GM18499 (cell line): Measurements from ENCODE around the gene RAB6B.

Source experiments
- ATAC-seq: cut with Tn5 transposase; IDR thresholded peaks from one replicate; pipeline ENCODE4 v1.9.1; 2021; ENCODE audit warnings: moderate number of reproducible peaks; ENCODE audit not compliant: insufficient read depth, unreplicated experiment

The RAB6B gene

GRCh38 chr3:133863911-133864310 lies 31.8 kb downstream of the RAB6B start:
- no peak for ATAC-seq

- ATAC-seq, result no peak
These were observed 33.5 kb downstream of the RAB6B start for GRCh38 chr3:133862161-133862560.

DNA sequence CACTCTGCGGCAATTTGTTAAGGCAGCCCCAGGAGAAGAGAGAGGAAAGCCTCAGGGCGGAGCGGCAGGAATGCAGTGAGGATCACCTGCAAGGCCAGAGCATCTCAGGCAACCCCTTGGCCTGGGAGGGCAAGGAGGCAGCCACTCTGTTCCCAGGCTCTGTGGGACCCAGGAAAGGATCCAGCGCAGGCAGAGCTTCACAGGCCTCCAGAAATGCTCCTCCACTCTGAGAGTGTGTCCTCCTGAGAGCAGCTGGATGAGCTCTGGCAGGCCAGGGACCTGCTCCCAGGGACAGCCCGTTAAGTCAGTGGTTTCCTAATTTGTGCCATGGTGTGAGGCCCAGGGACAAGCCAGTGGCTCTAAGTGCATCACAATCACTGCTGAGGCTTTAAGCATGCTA lies 35.2 kb downstream of the RAB6B start:
- no peak for ATAC-seq

DNA sequence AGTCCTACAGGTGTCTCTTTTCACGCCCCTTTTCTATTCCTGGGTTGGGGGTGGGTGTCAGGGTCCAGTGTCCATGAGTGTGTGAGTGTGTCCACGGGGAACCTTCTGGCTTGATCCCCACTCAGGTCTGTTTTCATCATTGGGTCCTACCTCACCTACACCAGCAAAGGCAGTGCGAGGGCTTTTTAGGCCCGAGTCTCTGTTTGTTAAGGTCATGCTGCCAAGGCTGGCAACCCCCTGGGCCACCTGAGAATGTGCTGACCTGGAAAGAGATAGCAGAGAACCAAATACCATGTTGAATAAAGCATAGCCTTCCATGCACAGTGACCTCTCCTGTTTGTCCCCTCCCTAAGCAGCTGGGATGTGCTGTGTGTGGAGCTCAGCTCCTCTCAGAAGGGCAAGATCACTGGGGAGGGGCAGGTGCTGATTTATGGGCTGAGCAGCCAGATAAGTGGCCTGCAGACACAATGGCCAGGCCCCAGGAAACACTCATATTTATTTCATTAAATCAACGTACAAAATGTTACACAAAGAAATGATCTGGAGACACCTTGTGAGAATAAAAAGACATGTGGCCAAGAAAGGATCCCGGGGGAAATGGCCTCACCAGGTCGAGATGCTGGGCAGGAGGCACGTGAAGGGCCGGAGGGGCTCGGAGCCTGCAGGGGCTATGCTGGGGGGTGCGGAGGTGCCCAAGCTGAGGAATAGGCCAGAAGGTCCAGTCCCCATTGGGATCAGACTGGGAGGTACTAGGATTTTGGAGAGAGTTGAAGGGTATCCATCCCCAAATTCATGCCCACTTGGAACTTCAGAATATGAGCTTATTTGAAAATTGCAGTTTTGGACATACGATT lies 36.1 kb downstream of the RAB6B start:
- ATAC-seq, result no peak

DNA sequence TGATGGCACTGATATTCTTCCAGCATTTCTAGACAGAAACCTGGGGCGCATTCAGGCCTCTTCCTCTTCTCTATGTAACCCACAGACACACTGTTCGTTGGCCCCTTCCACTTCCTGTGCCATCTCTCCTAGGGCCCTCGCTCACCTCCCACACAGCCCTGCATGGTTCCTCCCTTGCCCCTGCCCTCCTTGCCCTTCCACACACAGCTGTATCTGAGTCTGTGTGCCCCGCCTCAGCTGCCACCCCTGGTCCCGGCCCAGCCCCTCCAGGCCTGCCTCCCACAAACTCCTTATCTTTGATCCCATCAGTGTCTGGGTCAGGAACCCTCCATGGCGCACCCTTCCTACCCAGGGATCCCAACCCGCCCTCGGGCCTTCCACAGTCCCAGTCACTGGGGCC lies 37.9 kb downstream of the RAB6B start:
- ATAC-seq, result no peak

DNA sequence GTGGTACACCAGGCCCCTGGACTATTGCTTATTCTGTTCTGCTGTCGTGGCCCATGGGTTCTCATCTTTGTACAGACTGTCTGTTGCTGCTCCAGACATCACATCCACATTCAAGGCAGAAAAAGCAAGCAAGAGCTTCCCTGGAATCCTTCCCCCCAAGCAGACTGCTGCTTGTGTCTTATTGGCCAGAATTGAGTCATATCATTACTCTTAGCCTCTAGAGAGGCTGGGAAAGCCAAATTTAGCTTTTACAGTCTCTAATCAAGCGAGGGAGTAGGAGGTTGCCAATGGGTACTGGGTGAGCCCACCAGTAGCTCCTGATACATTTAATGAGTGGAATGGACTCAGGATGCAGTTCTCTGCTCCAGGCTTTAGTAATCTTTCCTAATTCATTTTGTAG lies 39.4 kb downstream of the RAB6B start:
- no peak for ATAC-seq

- no peak for ATAC-seq
These were observed 39.9 kb downstream of the RAB6B start for GRCh38 chr3:133855772-133856171.

DNA sequence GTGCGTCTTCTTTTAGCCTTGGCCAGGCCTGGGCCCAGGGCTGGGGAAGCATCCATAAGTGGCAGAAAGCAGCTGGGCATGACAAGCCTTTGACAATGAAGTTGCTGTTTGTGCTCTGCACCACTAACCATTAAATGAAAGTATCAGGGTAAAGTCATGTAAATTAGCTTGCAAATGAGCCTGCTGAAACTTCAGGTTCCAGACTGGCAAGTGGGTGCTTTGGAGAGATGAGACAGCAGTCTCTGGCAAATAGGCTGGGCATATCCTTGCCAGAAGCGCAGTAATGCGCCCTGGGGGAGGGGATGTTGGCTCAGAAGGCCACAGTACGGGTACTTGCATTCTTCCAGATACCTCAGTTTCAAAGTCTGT lies 40.7 kb downstream of the RAB6B start:
- ATAC-seq, result no peak

DNA sequence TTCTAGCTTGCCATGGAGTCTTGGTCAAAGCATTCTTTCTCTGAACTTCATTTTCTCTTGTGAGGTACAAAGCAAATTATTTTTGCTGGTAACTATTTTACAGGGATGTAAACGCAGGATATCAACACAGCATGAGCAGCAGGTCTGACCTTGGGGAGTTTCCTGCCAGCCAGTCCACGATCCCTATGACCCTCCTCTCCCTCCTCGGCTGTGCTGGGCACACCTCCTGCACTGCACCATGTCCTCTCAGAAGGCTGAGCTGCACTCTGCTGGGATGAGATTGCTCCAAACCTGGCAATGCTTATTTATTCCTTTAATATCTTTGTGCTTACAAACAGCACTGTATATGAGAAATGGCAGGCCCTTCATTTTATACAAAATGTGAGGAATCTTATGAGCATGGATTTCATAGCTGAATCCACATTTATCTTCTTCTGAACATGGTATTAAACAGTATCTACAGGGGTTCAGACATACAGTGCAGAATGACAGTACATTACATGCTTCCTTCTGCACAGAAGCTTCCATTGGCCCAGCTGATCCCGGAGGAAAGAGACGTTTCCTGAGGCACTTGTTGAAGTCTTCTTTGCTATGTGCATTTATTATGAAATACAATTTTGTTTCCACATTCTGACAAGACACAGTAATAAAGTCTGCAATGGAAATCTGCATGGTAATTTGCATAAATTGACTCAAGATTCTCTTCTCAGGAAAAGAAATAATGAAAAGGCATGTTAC lies 41.2 kb downstream of the RAB6B start:
- ATAC-seq, result no peak

GRCh38 chr3:133853925-133854227 lies 41.8 kb downstream of the RAB6B start:
- no peak for ATAC-seq

GRCh38 chr3:133853063-133853924 lies 42.4 kb downstream of the RAB6B start:
- no peak for ATAC-seq

DNA sequence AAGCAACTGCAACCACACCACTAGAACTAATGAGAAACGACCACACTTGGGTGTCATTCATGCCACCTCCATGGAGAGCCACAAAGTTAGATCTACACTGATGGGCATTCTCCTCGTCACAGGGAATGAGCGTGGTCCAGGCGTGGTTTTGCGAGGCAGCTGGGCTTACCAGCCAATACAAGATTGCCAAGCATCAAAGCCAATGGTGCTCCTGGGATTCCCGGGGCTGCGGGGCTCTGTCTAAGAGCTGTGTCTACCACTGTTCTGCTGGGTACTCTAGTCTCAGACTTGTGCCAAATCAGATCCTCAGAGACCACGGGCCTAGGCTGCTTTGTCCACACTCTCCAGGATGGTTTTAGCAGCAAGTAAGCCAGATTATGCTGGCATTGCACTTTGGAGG lies 43.8 kb downstream of the RAB6B start:
- ATAC-seq, result no peak

DNA sequence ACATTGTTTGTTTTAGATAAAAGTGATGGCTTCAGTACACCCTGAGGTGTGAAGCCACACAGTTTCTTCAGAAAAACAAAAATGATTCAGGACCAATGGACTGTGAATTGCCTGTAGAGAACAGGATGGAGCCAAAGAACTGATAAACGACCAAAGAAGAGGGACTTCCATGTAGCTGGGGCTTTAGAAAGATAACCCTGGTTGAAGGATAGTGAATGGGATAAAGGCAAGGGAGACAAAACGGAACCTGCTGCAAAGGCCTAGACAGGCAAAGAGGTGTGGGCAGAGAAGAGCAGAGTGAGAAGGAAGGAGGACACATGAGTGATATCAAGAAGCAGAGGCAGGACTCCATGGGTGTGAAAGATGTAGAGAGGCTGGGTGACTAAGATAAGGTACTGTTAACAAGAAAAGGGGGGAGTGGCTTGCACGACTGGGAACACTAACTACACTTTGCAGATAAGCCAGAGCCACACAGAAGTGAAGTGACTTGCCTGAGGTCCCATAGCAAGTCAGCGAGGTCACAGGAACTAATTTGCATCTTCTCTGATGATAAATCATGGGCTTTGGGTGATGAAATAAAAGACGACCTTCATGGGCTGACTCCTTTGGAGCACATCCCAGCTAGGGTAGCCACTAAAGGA lies 44.3 kb downstream of the RAB6B start:
- ATAC-seq, result no peak

DNA sequence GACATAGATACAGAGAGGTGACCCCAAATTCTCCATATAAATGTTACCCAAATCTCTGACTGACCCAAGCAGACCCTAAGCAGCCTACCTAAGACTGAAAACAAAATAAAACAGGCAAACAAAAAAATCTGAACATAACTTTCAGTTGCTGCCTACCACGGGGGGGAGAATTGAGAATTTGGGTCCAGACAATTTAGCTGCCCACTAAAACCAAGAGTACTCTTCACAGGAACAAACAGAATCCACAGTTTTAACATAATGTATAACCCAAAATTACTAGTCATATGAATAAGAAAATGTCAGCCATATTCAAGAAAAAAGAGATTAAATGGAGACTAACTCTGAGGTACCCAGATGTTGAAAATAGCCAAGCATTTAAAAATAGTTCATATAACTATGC lies 45.6 kb downstream of the RAB6B start:
- no peak for ATAC-seq

DNA sequence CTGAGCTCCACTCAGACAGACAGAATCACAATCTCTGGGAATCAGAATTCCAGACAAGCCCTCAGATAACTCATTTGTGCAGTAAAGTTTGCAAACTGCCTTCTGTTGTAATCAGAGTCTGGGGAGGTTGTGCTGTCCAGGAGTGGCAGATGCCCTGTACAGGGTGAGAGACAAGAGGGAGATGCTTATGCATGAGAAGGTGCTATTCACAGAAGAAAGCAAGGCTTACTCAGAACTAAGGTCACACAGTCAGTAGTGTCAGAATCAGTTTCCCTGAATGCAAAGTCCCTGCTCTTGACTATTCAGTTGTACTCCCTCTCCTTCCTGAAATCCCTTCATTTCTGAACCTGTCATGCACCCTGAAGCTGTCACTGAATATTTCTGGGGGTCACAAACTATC lies 46.3 kb downstream of the RAB6B start:
- ATAC-seq, result no peak

GRCh38 chr3:133845127-133845526 lies 50.6 kb downstream of the RAB6B start:
- no peak for ATAC-seq

GRCh38 chr3:133843634-133844033 lies 52.0 kb downstream of the RAB6B start:
- no peak for ATAC-seq

DNA sequence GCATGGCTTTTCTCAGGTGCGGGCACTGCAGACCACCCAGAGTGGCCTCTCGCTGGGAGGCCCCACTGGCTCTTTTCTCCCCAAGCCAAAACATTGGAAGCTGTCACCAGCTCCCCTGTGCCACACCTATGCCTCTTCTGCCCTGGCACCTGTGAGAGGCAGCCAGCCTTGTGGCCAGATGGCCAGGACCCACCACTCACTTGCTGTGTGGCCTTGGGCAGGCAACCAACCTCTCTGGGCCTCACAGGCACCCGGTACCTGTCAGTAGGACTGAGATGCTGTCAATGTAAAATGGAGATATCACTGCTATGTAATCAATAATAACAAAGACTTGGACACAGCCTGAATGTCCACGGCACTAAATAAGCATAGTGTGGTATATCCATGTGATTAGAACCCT lies 53.5 kb downstream of the RAB6B start:
- ATAC-seq, result no peak

DNA sequence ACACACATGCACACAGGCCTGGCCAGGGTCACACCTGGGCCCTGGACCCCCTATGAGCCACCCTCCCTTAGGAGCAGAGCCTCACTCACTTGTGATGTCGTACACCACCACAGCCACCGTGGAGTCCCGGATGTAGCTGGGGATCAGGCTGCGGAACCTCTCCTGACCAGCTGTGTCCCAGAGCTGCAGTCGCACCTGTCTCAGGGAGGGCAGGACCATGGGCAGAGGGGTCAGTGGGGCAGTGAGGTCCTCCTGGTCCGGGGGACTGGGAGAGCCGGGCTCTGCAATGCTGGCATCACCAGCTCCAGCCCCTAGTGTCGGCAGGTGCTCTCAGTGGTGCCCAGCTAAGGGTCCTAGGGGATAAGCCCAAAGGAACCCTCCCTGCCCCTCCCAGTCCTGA lies 54.5 kb downstream of the RAB6B start:
- ATAC-seq, result no peak

DNA sequence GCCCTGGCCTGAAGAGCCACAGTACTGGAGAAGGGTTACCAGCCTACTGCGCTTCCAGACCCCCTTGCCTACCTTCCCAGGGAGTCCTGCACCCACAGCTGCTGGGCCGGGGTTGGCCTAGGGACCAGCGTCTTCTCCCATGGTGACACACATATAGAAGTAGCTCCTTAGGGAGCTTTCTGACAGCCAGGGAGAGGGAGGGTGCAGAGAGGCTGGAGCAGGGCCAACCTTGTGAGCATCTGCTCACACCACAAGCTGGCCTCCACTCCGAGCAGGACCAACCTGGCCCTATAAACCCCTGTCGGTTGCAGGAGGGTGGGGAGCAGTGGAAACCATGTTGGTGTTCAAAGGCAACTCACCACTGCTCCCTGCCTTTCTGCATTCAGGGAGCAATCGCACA lies 54.9 kb downstream of the RAB6B start:
- no peak for ATAC-seq
